SJCRH30 (cell line): ENCODE measurements around the gene ATP7A. TPM values are rescaled to one million over a fixed set of nuclear protein-coding genes. Genes with fewer than 3 reads are reported as not detected.

Experiments
- DNase-seq, 2 experiments: peaks; one replicate each; pipeline ENCODE4 v3.0.0-alpha.2; 2015 to 2020
- H3K27ac ChIP-seq: fragments of 250-450 bp; sonication (Bioruptor Pico); 2 replicates; pipeline ENCODE4 v1.5.1; 2020; ENCODE audit warnings: mild to moderate bottlenecking, moderate library complexity
- H3K27me3 ChIP-seq: fragments of 250-450 bp; sonication (Bioruptor Pico); 2 replicates; pipeline ENCODE4 v1.5.1; 2020; ENCODE audit warnings: mild to moderate bottlenecking, moderate library complexity
- H3K36me3 ChIP-seq: fragments of 250-450 bp; sonication (Bioruptor Pico); 2 replicates; pipeline ENCODE4 v1.5.1; 2020; ENCODE audit warnings: mild to moderate bottlenecking, moderate library complexity
- H3K4me1 ChIP-seq: fragments of 250-450 bp; sonication (Bioruptor Pico); 2 replicates; pipeline ENCODE4 v1.5.1; 2020; ENCODE audit warnings: mild to moderate bottlenecking, moderate library complexity
- H3K4me3 ChIP-seq: fragments of 250-450 bp; sonication (Bioruptor Pico); 2 replicates; pipeline ENCODE4 v1.5.1; 2020; ENCODE audit warnings: mild to moderate bottlenecking, moderate library complexity
- H3K9me3 ChIP-seq: fragments of 250-450 bp; sonication (Bioruptor Pico); replicated peaks from 2 replicates; pipeline ENCODE4 v1.5.1; 2020; ENCODE audit warnings: mild to moderate bottlenecking, moderate library complexity
- total RNA-seq: library from RNA; depleted of rRNA; stranded (reverse); fragments of >200 nt; shearing (Covaris generic); gene quantifications from 2 replicates; pipeline ENCODE4 v1.2.3, GENCODE V29; 2014

Gene ATP7A
- total RNA-seq, 1 experiment from 2014 or later: 10.5 TPM

GRCh38 chrX:77962068-77962902 is 51.8 kb downstream of the ATP7A start:
- Histone ChIP-seq H3K27me3 (no peaks in the 10 kb centered on the region), H3K27ac (no peak overlapping the region), H3K4me3 (no peak overlapping the region), H3K9me3 (no peaks in the 10 kb centered on the region), H3K36me3 (no peaks in the 10 kb centered on the region), H3K4me1 (no peaks in the 10 kb centered on the region)
- no peak for DNase-seq

GRCh38 chrX:77966361-77966760 is 55.9 kb downstream of the ATP7A start:
- no peak for DNase-seq
- Histone ChIP-seq H3K27ac (no peak overlapping the region), H3K36me3 (no peaks in the 10 kb centered on the region), H3K9me3 (no peaks in the 10 kb centered on the region), H3K4me1 (no peaks in the 10 kb centered on the region), H3K4me3 (no peak overlapping the region), H3K27me3 (no peaks in the 10 kb centered on the region)

GRCh38 chrX:77967631-77968030 is 57.1 kb downstream of the ATP7A start:
- H3K4me3 ChIP-seq: no peak overlapping the region
- no peak overlapping the region for H3K27ac ChIP-seq
- H3K9me3 ChIP-seq: no peaks in the 10 kb centered on the region
- no peak for DNase-seq
- no peaks in the 10 kb centered on the region for H3K36me3 ChIP-seq
- H3K4me1 ChIP-seq: no peaks in the 10 kb centered on the region
- H3K27me3 ChIP-seq: no peaks in the 10 kb centered on the region

GRCh38 chrX:77969538-77969937 is 59.0 kb downstream of the ATP7A start, which contains the start of gene PGAM4:
PGAM4 (minus strand) TSS chrX:77969638; CDS start chrX:77969638, 0 bp downstream.
- Histone ChIP-seq H3K9me3 (no peaks in the 10 kb centered on the region), H3K4me3 (no peak within 1 kb of the TSS), H3K27me3 (no peaks in the 10 kb centered on the region), H3K36me3 (no peaks in the 10 kb centered on the region), H3K27ac (no peak within 1 kb of the TSS), H3K4me1 (no peaks in the 10 kb centered on the region)
- no peak for DNase-seq

GRCh38 chrX:77975755-77976154 is 65.3 kb downstream of the ATP7A start:
- Histone ChIP-seq H3K27me3 (no peaks in the 10 kb centered on the region), H3K4me3 (no peak overlapping the region), H3K9me3 (no peaks in the 10 kb centered on the region), H3K4me1 (no peaks in the 10 kb centered on the region), H3K27ac (no peak overlapping the region), H3K36me3 (no peaks in the 10 kb centered on the region)
- no peak for DNase-seq

GRCh38 chrX:77977095-77977494 is 66.6 kb downstream of the ATP7A start:
- Histone ChIP-seq H3K36me3 (no peaks in the 10 kb centered on the region), H3K4me3 (no peak overlapping the region), H3K27me3 (no peaks in the 10 kb centered on the region), H3K4me1 (no peaks in the 10 kb centered on the region), H3K27ac (no peak overlapping the region), H3K9me3 (no peaks in the 10 kb centered on the region)
- no peak for DNase-seq

- Histone ChIP-seq H3K9me3 (no peaks in the 10 kb centered on the region), H3K4me1 (no peaks in the 10 kb centered on the region), H3K27me3 (no peaks in the 10 kb centered on the region), H3K27ac (no peak overlapping the region), H3K36me3 (no peaks in the 10 kb centered on the region), H3K4me3 (no peak overlapping the region)
- no peak for DNase-seq
Measured at GRCh38 chrX:77977518-77977917, 67.0 kb downstream of the ATP7A start.

- no peaks in the 10 kb centered on the region for H3K27me3 ChIP-seq
- H3K4me1 ChIP-seq: no peaks in the 10 kb centered on the region
- H3K4me3 ChIP-seq: no peak overlapping the region
- no peaks in the 10 kb centered on the region for H3K36me3 ChIP-seq
- no peak overlapping the region for H3K27ac ChIP-seq
- no peaks in the 10 kb centered on the region for H3K9me3 ChIP-seq
- no peak for DNase-seq
Measured at GRCh38 chrX:77979870-77980269, 69.4 kb downstream of the ATP7A start.

GRCh38 chrX:78011846-78012245 is 101.4 kb downstream of the ATP7A start:
- no peaks in the 10 kb centered on the region for H3K27me3 ChIP-seq
- H3K27ac ChIP-seq: no peak overlapping the region
- no peaks in the 10 kb centered on the region for H3K9me3 ChIP-seq
- no peaks in the 10 kb centered on the region for H3K4me1 ChIP-seq
- H3K4me3 ChIP-seq: no peak overlapping the region
- no peaks in the 10 kb centered on the region for H3K36me3 ChIP-seq
- no peak for DNase-seq

GRCh38 chrX:78019586-78020483 is 109.3 kb downstream of the ATP7A start:
- H3K36me3 ChIP-seq: no peaks in the 10 kb centered on the region
- DNase-seq: no peak
- no peaks in the 10 kb centered on the region for H3K4me1 ChIP-seq
- no peak overlapping the region for H3K27ac ChIP-seq
- H3K4me3 ChIP-seq: no peak overlapping the region
- no peaks in the 10 kb centered on the region for H3K27me3 ChIP-seq
- H3K9me3 ChIP-seq: no peaks in the 10 kb centered on the region

- Histone ChIP-seq H3K27ac (no peak overlapping the region), H3K4me3 (no peak overlapping the region), H3K27me3 (no peaks in the 10 kb centered on the region), H3K9me3 (no peaks in the 10 kb centered on the region), H3K4me1 (no peaks in the 10 kb centered on the region), H3K36me3 (no peaks in the 10 kb centered on the region)
- peak in 1 of 2 experiments; percentile 19 for DNase-seq
Measured at GRCh38 chrX:78024349-78025059, 114.0 kb downstream of the ATP7A start.

- DNase-seq: no peak
- Histone ChIP-seq H3K27me3 (no peaks in the 10 kb centered on the region), H3K36me3 (no peaks in the 10 kb centered on the region), H3K27ac (no peak overlapping the region), H3K4me1 (no peaks in the 10 kb centered on the region), H3K4me3 (no peak overlapping the region), H3K9me3 (no peaks in the 10 kb centered on the region)
Measured at GRCh38 chrX:78027798-78028197, 117.3 kb downstream of the ATP7A start.

GRCh38 chrX:78029663-78030062 is 119.2 kb downstream of the ATP7A start:
- no peaks in the 10 kb centered on the region for H3K9me3 ChIP-seq
- H3K4me3 ChIP-seq: no peak overlapping the region
- no peaks in the 10 kb centered on the region for H3K4me1 ChIP-seq
- no peak overlapping the region for H3K27ac ChIP-seq
- H3K27me3 ChIP-seq: no peaks in the 10 kb centered on the region
- DNase-seq: peak in 1 of 2 experiments; percentile 5
- no peaks in the 10 kb centered on the region for H3K36me3 ChIP-seq

GRCh38 chrX:78035061-78035460 is 124.6 kb downstream of the ATP7A start:
- Histone ChIP-seq H3K4me1 (no peaks in the 10 kb centered on the region), H3K9me3 (no peaks in the 10 kb centered on the region), H3K27ac (no peak overlapping the region), H3K36me3 (no peaks in the 10 kb centered on the region), H3K27me3 (no peaks in the 10 kb centered on the region), H3K4me3 (no peak overlapping the region)
- DNase-seq: no peak

GRCh38 chrX:78037881-78038280 is 127.4 kb downstream of the ATP7A start:
- Histone ChIP-seq H3K27me3 (no peaks in the 10 kb centered on the region), H3K36me3 (no peaks in the 10 kb centered on the region), H3K9me3 (no peaks in the 10 kb centered on the region), H3K4me3 (no peak overlapping the region), H3K27ac (no peak overlapping the region), H3K4me1 (no peaks in the 10 kb centered on the region)
- no peak for DNase-seq
